ENCODE measurements around the gene SERPINE2. TPM values are rescaled to one million over a fixed set of nuclear protein-coding genes. Genes with fewer than 3 reads are reported as not detected.

The SERPINE2 gene
- total RNA-seq, 2 donors from 2014 or later: 37.8 to 46.0 TPM

DNA sequence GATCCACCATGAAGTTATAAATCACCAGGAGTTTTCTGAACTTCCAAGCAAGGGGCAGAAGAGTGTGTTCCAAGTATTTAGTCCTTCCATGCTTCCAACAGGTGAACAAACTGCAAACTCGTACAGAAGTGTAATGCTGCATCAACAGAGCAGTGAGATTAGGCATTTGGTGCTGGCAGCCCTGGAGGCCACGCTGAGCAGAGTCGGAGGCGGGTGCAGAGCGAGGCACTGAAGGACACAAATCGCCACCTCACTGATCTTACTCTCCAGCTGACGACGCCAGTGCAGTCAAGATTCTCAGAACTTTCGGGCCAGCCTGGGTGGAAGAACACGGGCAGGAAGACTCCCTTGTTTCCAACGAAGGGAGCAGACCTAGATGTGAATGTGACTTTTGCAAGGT lies 39.2 kb downstream of the SERPINE2 start:
- ATAC-seq: no peak

DNA sequence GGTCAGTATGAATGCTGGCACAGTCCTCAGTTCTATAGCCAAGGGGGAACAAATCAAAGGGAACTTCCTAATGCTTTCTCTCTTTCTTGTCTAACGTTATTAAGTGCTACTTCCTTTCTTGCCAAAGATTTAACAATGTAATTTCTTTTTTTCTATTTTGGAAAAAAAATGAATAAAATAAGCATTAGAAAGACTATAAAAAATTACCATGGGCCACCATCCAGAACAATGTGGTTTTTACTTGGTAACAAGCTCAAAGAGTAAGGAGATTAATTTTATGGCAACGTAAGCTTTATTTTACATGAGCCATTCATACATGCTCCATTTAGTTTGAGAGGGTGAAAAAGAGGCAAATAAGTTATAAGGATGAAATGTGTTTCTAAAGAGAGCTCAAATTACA lies 40.1 kb downstream of the SERPINE2 start:
- Mint-ChIP-seq H3K27ac (peak overlapping the region in 1 of 2 donors; percentile 63), H3K36me3 (peaks cover 9 to 14% of the 10 kb centered on the region in 2 donors), H3K9me3 (no peaks in the 10 kb centered on the region)
- no peak for ATAC-seq
- no peak for DNase-seq (ENCODE audit: low spot score in 2 of 2)

More for the DNA sequence above, 39.2 kb downstream of the SERPINE2 start:
- H3K27ac Mint-ChIP-seq: no peak overlapping the region
- H3K9me3 Mint-ChIP-seq: no peaks in the 10 kb centered on the region
- peaks cover 9 to 14% of the 10 kb centered on the region in 2 donors for H3K36me3 Mint-ChIP-seq
- DNase-seq (ENCODE audit: low spot score in 2 of 2): no peak

DNA sequence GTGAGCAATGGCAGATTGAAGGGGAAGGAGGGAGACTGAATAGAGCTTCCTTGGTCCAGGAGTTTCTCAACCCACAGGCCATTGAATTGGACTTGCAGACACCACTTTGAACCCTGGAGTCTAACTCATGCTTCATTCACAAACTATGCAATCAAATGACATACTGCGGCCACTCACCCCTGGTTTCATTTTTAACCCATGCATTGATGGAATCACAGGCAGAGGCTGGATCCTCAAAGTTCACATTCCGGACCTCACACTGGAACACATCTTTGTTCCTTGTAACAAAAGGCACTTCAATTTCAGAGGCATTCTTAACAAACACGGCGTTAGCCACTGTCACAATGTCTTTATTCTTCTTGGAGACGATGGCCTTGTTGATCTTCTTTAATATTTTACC lies 41.1 kb downstream of the SERPINE2 start:
- ATAC-seq (no peak), DNase-seq (ENCODE audit: low spot score in 2 of 2) (no peak)
- peak overlapping the region in 1 of 2 donors; percentile 21 for H3K27ac Mint-ChIP-seq
- peaks cover 9 to 14% of the 10 kb centered on the region in 2 donors for H3K36me3 Mint-ChIP-seq
- no peaks in the 10 kb centered on the region for H3K9me3 Mint-ChIP-seq

DNA sequence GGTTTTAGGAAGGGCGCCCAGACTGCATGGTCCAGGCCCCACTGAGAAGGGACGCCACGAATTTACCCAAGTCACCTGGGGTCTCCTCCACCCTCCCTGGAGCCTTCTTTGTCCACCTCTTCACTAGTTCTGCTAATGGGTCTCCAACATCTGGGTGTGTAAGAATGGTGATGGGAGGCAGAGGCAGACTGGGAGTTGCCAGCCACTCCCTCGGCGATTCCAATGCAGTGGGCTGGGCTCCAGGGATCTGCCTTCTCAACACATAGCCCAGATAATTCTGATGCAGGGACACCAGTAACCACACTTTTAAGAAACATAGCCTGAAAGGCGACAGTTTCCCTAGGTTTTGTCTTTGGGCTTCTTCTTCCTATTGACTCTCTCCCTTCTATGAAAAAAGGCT lies 42.7 kb downstream of the SERPINE2 start:
- Mint-ChIP-seq H3K9me3 (no peaks in the 10 kb centered on the region), H3K27ac (peak overlapping the region; percentile 21 to 73), H3K36me3 (peaks cover 9 to 11% of the 10 kb centered on the region in 2 donors)
- DNase-seq (ENCODE audit: low spot score in 2 of 2) (no peak), ATAC-seq (no peak)

DNA sequence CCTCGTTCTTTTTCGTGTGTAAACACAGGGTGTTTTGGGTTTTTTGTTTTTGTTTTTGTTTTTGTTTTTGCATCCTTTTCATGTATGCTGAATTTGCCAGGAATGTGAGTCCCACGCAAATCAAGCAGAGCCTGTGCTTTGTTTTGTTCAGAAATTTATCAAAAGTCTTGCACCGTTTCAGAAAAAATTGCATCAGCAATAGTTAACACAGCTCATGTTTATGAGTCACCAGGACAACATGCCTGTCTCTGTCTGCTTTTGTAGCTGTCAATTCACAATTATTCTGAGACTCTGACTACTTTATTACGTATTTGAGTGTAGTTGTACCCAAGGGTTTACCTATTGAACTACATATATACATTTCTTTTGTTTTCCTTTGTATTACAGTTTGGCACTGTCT lies 43.5 kb downstream of the SERPINE2 start:
- ATAC-seq (peak; percentile 62 to 68), DNase-seq (ENCODE audit: low spot score in 2 of 2) (no peak)
- Mint-ChIP-seq H3K27ac (peak overlapping the region; percentile 89 to 97), H3K9me3 (no peaks in the 10 kb centered on the region), H3K36me3 (peaks cover 2 to 3% of the 10 kb centered on the region in 2 donors)

DNA sequence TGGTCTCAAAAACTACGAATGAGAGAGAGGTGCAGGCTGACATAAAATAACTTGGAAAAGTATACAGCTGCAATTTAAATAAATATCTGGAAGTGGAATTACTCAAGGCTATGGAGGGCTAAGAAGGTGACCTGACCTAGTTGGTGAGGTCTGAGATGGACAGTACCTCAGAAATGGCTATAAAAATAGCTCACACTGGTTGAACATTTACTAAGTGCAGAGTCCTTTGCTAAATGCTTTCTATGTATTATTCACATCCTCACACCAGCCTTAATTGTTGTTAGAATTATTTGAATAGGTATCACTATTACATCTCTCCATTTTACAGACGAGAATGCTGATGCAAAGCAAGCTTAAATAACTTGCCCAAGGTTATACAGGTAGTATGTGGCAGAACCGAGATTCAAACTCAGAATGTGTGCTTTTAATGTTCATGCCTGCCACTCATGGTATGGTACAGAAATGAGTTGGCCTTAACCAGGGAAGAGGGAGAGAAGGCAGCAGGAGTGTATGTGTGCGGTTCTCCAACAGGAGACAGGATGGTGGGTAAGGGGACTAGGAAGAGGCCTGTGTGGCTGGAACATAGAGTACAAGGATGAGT lies 44.4 kb downstream of the SERPINE2 start:
- H3K36me3 Mint-ChIP-seq: peaks cover 0 to 1% of the 10 kb centered on the region in 2 donors
- no peaks in the 10 kb centered on the region for H3K9me3 Mint-ChIP-seq
- peak; percentile 62 to 79 for ATAC-seq
- peak overlapping the region; percentile 89 to 97 for H3K27ac Mint-ChIP-seq
- no peak for DNase-seq (ENCODE audit: low spot score in 2 of 2)

DNA sequence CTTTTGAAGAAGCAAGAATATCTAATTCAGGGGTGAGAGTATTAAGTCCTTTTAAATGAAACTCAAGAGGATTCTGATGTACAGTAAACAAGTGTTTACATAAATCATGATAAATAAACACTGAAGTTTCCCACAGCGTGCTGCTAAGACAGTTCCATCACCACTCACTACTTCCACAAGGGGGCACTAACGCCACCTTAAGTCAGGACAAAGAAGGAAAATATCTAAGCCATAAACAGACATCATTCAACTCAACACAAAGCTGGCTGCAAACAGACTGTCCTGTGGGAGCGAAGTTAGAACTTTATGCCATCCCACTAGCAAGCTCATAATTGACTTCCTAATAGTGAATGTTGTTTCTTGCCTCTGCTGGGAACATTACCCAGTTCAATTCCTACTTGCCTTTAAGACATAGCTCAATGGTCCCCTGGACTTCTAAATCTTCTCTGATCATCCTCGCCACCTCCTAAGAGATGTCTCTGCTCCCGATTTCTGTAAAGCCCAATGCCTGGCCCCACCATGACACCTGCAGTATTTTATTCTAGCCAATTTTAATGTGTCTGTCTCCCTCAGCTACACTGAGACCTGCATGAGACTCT lies 45.4 kb downstream of the SERPINE2 start:
- peak; percentile 51 to 57 for ATAC-seq
- Mint-ChIP-seq H3K9me3 (no peaks in the 10 kb centered on the region), H3K27ac (no peak overlapping the region), H3K36me3 (peaks cover 0 to 5% of the 10 kb centered on the region in 2 donors)
- peak in 1 of 2 donors; percentile 61 for DNase-seq (ENCODE audit: low spot score in 2 of 2)

DNA sequence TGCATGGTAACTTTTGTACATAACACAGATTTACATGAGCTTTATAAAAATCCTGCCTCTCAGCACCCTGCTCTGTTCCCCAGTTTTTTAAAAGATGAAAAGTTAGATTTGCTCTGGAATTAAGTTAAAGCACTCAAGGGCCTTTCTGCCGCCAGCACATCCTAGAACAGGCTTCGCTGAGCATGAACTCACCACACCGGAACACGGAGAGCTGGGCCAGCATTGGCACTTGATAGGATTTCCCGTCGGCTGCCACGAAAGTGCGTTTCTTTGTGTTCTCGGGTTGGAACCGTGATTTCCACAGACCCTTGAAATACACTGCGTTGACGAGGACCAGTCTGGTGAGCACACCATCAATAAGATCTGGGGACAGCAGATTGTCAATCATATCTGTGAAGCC lies 47.5 kb downstream of the SERPINE2 start:
- H3K27ac Mint-ChIP-seq: no peak overlapping the region
- DNase-seq (ENCODE audit: low spot score in 2 of 2): no peak

DNA sequence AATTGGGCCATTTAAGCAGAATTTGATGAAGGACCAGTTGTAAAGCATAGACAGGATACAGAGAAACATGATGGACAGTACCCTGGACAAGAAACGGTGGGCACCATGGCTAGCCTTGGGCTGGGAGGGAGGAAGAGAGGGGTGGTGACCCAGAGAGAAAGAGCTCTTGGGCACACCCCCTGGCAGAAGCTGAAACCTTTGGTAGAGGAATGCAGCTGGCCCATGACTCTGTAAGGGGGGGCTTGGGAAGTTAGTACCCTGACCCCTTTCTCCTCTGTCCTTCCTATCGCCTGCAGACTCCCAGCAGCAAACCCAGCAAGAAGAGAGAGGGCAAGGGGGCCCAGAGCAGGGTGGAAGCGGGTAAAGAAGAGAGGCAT lies 49.2 kb downstream of the SERPINE2 start:
- no peak for ATAC-seq
- Mint-ChIP-seq H3K9me3 (no peaks in the 10 kb centered on the region), H3K36me3 (peaks cover 0 to 6% of the 10 kb centered on the region in 2 donors), H3K27ac (peak overlapping the region in 1 of 2 donors; percentile 43)
- no peak for DNase-seq (ENCODE audit: low spot score in 2 of 2)

More for the DNA sequence above, 47.5 kb downstream of the SERPINE2 start:
- ATAC-seq: no peak
- H3K9me3 Mint-ChIP-seq: no peaks in the 10 kb centered on the region
- H3K36me3 Mint-ChIP-seq: peaks cover 0 to 5% of the 10 kb centered on the region in 2 donors

DNA sequence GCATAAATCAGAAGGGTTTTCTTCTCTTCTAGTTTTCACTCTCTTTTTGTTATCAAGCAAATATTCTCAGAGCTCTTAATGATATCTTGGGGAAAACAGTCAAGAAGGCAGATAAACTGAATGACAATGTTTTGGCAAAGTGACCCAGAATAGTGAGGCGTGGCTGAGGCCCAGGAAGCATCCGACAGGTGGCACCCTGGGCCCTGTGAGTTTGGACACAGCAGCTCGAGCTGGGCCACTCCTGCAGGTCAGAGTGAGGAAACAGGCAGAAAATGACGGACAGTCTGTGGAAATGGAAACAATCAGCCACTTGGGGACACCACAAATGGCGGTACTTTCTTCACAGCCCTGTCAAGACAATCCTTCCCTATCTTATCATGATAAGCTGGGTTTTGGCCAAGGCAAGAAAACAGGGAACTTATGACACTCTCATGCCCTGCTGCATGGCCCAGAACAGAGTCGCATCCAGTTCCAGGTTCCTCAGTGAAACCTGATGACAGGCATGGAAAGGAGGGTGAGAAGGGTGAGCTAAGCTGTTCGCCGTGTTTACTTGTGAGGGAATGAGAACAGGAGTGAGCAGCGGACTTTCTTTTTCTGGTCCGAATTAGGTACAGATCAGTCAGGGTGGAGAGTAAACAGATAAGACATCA lies 49.8 kb downstream of the SERPINE2 start:
- peak overlapping the region in 1 of 2 donors; percentile 43 for H3K27ac Mint-ChIP-seq
- H3K36me3 Mint-ChIP-seq: peaks cover 4 to 11% of the 10 kb centered on the region in 2 donors
- ATAC-seq (no peak), DNase-seq (ENCODE audit: low spot score in 2 of 2) (no peak)
- no peaks in the 10 kb centered on the region for H3K9me3 Mint-ChIP-seq

DNA sequence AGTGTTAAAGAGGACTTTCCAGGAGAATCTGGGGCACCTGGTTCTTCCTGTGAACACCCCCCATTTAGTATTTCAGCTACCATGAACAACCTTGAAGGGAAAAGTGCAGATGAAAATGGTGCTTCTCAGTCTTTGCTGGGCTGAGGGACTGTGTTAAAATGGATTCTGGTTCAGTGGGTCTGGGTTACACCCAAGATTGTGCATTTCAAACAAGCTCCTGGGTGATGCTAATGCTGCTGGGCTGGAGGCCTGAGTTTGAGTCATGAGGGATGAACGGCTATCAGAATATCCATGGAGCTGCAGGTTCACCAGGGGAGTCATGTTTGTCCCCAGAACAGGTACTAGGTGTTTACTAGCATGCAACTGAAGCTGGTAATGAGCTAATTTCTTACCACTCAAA lies 57.8 kb downstream of the SERPINE2 start:
- Mint-ChIP-seq H3K27ac (no peak overlapping the region), H3K36me3 (peaks cover 9 to 11% of the 10 kb centered on the region in 2 donors)
- DNase-seq (ENCODE audit: low spot score in 2 of 2): no peak

DNA sequence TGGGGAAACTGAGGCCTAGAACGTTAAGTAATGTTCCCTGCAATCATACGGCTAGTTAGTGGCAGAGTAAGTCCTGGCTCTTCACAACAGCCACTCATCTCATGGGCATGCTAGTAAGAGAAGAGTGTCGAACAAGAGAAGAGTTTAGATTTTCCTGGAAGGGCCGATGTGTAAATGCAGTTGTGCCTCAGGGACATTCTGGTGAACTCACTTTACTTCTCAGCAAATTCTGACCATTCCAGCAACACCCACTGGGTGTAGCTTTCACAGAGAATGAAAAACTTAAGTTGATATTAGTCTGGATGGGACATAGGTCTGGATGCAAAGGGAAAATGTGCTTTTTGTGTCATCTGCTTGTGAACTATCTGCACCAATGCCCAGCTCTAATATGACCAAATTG lies 58.3 kb downstream of the SERPINE2 start:
- DNase-seq (ENCODE audit: low spot score in 2 of 2): no peak
- ATAC-seq: no peak
- peaks cover 9 to 11% of the 10 kb centered on the region in 2 donors for H3K36me3 Mint-ChIP-seq
- no peaks in the 10 kb centered on the region for H3K9me3 Mint-ChIP-seq
- no peak overlapping the region for H3K27ac Mint-ChIP-seq

More for the DNA sequence above, 57.8 kb downstream of the SERPINE2 start:
- H3K9me3 Mint-ChIP-seq: no peaks in the 10 kb centered on the region
- no peak for ATAC-seq

DNA sequence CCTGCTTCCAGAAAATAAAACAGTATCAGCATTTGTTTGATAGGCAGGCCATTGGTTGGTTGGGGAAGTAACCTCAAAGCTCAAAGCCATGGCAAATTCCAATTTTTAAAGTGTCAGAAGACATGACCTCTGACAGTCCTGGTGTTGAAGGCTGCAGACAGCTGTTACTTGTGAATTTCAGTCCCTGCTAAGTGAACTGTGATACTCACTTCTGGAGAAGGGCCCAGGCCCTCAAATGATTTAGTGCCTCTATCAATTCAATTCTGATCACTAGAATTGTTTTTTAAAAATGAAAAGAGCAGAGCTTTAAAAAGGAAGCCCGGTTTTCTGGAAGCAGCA lies 58.7 kb downstream of the SERPINE2 start:
- ATAC-seq: no peak
- Mint-ChIP-seq H3K27ac (no peak overlapping the region), H3K9me3 (no peaks in the 10 kb centered on the region), H3K36me3 (peaks cover 9 to 11% of the 10 kb centered on the region in 2 donors)
- DNase-seq (ENCODE audit: low spot score in 2 of 2): no peak

DNA sequence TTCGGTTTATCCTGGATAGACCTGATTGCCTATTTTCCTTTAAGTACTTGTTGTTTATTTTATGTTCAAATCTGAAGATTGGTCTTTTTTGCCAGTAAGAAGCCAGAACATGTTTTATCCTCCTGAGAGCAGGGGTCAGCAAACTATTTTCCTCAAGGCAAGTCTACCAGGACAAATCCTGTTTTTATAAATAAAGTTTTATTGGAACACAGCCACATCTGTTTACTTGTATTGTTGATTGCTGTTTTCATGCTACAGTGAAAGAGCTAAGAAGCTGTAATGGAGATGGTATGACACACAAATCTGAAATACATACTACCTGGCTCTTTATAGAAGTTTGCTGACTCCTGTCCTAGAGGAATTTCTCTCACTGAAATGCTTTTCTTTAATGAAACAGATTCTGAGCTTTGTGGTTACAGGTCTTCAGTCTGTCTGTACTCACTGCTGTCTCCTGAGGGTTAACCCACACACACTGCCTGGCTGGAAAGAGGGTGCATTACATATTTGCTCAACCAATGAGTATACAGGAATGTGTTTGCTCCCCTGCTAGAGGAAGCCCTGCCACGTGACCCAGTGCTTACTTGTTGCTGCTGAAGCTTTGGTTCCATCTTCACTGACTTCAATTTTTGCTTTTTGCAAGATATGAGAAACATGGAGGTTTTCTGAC lies 59.2 kb downstream of the SERPINE2 start:
- no peak overlapping the region for H3K27ac Mint-ChIP-seq
- DNase-seq (ENCODE audit: low spot score in 2 of 2): no peak
- peaks cover 9 to 10% of the 10 kb centered on the region in 2 donors for H3K36me3 Mint-ChIP-seq
- H3K9me3 Mint-ChIP-seq: no peaks in the 10 kb centered on the region
- ATAC-seq: no peak

DNA sequence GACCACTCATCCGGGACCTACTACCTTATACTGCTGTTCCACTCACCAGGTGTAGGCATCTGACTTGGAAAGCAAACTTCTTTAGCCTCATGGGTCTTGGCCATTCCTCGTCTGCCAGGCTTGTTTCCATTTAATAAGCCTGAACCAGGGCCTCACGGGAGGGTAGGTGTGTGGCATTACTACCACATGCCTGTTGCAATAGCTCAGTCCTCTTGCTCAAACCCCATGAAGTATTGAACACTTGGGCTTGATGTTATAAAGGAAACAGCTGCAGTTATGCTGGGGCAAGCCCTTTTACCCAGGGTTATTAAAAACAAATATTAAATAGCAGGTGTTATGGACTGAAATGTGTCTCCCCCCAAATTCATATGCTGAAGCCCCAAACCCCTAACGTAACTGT lies 60.6 kb downstream of the SERPINE2 start:
- no peak for DNase-seq (ENCODE audit: low spot score in 2 of 2)
- H3K36me3 Mint-ChIP-seq: peaks cover 4% of the 10 kb centered on the region in 2 donors
- no peaks in the 10 kb centered on the region for H3K9me3 Mint-ChIP-seq
- H3K27ac Mint-ChIP-seq: no peak overlapping the region
- ATAC-seq: no peak

DNA sequence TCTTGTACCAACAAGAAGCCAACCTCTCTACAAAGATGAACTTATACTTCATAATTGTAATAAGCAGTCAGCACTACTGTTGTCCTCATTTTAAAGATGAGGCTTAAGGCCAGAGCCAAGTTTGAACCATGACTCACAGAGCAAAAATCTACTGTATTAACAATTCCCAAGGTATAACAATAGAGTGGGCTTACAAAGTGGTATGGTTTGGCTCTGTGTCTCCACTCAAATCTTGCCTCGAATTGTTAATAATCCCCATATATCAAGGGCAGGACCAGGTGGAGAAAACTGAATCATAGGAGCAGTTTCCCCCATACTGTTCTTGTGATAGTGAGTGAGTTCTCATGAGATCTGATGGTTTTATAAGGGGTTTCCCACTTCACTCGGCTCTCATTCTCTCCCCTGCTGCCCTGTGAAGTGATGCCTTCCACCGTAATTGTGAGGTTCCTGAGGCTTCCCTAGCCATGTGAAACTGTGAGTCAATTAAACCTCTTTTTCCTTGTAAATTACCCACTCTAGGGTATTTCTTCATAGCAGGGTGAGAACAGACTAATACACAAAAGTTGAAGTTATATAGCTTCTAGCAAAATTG lies 62.4 kb downstream of the SERPINE2 start:
- peaks cover 0 to 4% of the 10 kb centered on the region in 2 donors for H3K36me3 Mint-ChIP-seq
- ATAC-seq: peak in 1 of 2 donors; percentile 86
- H3K9me3 Mint-ChIP-seq: no peaks in the 10 kb centered on the region
- H3K27ac Mint-ChIP-seq: no peak overlapping the region
- no peak for DNase-seq (ENCODE audit: low spot score in 2 of 2)

DNA sequence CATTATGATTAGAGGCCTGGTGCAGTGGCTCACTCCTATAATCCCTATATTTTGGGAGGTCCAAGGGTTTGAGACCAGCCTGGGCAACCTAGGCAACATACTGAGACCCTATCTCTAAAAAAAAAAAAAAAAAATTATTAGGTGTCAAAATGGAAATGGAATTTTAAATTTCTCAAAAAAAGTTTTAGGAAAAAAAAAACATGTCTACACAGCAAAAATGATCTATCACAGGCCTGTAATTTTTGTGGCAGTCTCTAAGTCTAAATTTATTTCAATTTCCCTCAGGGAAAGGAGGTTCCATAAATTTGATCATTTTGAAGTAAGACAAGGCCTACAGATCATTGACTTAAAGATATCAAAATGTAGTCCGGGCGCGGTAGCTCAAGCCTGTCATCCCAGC lies 65.5 kb downstream of the SERPINE2 start:
- no peak for ATAC-seq
- Mint-ChIP-seq H3K27ac (no peak overlapping the region), H3K9me3 (no peaks in the 10 kb centered on the region), H3K36me3 (no peaks in the 10 kb centered on the region)
- DNase-seq (ENCODE audit: low spot score in 2 of 2): no peak

Data from activated naive CD4-positive, alpha-beta T cell treated with anti-CD3 and anti-CD28 coated beads, Interleukin-2, amount 50 U/mL, for 72 hours (primary cell).